Activated T-helper 1 cell treated with anti-CD3 and anti-CD28 coated beads, Interleukin-12 subunit alpha, Interleukin-12 subunit beta, Interleukin-2, Interleukin-4 antibody, amounts not matched to agents 30 ng/mL and 10 ng/mL and 1 ng/mL, durations not matched to agents 14 hours and 24 hours and 36 hours (primary cell): ENCODE measurements around the gene MACO1. TPM values are rescaled to one million over a fixed set of nuclear protein-coding genes. Genes with fewer than 3 reads are reported as not detected.

Experiments
- DNase-seq: peaks from one replicate; pipeline ENCODE4 v3.0.0; 2021; ENCODE audit warnings: low spot score
- H3K27ac Mint-ChIP-seq: one replicate; pipeline ENCODE4 v1.8.0; 2021; ENCODE audit warnings: mild to moderate bottlenecking, mixed read lengths
- H3K27me3 Mint-ChIP-seq: one replicate; pipeline ENCODE4 v1.8.0; 2022; ENCODE audit warnings: mild to moderate bottlenecking, moderate library complexity, mixed read lengths; ENCODE audit not compliant: insufficient read depth
- H3K36me3 Mint-ChIP-seq: one replicate; pipeline ENCODE4 v1.8.0; 2021; ENCODE audit warnings: low read depth, mixed read lengths
- H3K4me1 Mint-ChIP-seq: one replicate; pipeline ENCODE4 v1.8.0; 2021; ENCODE audit warnings: low read depth, mixed read lengths
- H3K4me3 Mint-ChIP-seq: one replicate; pipeline ENCODE4 v1.8.0; 2021; ENCODE audit warnings: mild to moderate bottlenecking, moderate library complexity, mixed read lengths
- H3K9me3 Mint-ChIP-seq: one replicate; pipeline ENCODE4 v1.8.0; 2021; ENCODE audit warnings: mixed read lengths
- intact Hi-C: fragments of 100-400 bp; cut with micrococcal nuclease; formaldehyde crosslinking; loops from one replicate; pipeline ENCODE4 v1.15.1; 2024
- total RNA-seq: library from RNA; stranded (reverse); gene quantifications from 2 replicates; pipeline ENCODE4 v1.2.3, GENCODE V29; 2022

MACO1 gene
- total RNA-seq, 1 donor from 2014 or later: 14.3 TPM

DNA sequence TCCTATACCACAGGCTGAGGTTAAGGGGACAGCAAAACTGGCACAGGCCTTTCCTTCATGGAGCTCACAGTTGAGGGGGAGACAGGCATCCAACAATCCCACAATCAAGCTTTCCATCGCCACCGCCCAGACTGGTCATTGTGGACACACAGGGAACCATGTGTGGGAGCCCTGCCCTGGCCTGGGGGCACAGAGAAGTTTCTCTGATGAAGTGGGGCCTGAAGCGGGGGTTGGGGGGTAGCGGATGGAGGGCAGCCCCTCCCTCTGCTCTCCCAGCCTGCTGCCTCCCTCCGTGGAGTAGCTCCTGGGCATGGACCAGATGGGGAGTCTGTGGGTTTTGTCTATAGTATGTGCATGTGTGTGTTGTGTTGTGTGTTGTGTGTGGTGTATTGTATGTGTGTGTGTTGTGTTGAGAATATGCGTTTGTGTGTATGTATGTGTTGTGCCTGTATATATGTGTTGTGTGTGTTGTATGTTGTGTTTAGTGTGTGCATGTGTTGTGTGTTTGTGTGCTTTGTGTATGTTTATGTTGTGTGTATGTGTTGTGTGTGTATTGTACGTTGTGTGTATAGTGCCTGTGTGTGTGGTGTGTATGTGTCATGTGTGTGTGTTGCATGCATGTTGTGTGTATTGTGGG, 98.3 kb downstream of the MACO1 start:
- peaks cover 9% of the 10 kb centered on the region for H3K27me3 Mint-ChIP-seq
- H3K36me3 Mint-ChIP-seq: no peaks in the 10 kb centered on the region
- H3K4me1 Mint-ChIP-seq: no peaks in the 10 kb centered on the region
- no peak overlapping the region for H3K27ac Mint-ChIP-seq
- H3K9me3 Mint-ChIP-seq: peaks cover 6% of the 10 kb centered on the region
- H3K4me3 Mint-ChIP-seq: no peak overlapping the region
- intact Hi-C loops: no loop called here
- DNase-seq: no peak

- no peak overlapping the region for H3K27ac Mint-ChIP-seq
- no peaks in the 10 kb centered on the region for H3K4me1 Mint-ChIP-seq
- intact Hi-C loops: no loop called here
These were observed 99.0 kb downstream of the MACO1 start for GRCh38 chr1:25529518-25530185.

GRCh38 chr1:25530186-25531081, 99.7 kb downstream of the MACO1 start:
- DNase-seq: no peak
- Mint-ChIP-seq H3K4me3 (no peak overlapping the region), H3K4me1 (no peaks in the 10 kb centered on the region), H3K27ac (no peak overlapping the region), H3K9me3 (peaks cover 2% of the 10 kb centered on the region), H3K27me3 (peaks cover 12% of the 10 kb centered on the region), H3K36me3 (no peaks in the 10 kb centered on the region)
- intact Hi-C loops: no loop called here

More at GRCh38 chr1:25529518-25530185, 99.0 kb downstream of the MACO1 start:
- H3K36me3 Mint-ChIP-seq: no peaks in the 10 kb centered on the region
- H3K27me3 Mint-ChIP-seq: peaks cover 10% of the 10 kb centered on the region
- peaks cover 6% of the 10 kb centered on the region for H3K9me3 Mint-ChIP-seq
- DNase-seq: no peak
- no peak overlapping the region for H3K4me3 Mint-ChIP-seq

DNA sequence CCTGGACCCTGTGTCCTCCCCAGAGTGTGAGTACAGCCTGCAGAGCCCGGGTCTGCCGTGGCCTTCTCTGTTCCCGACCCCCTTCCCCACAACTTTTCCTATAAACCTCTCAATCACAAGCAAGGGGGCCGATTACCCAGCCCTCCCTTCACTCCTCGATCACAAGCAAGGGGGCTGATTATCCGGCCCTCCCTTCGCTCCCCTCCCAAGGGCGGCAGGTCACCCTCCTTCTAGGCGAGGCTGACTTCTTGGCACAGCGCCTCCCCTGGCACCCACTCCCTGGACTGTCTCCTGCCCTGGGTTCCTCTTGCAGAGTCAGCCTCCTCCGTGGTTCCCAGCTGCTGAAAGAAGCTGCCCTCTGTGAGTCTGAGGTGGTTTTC, 100.4 kb downstream of the MACO1 start:
- no peaks in the 10 kb centered on the region for H3K9me3 Mint-ChIP-seq
- intact Hi-C loops: no loop called here
- H3K36me3 Mint-ChIP-seq: no peaks in the 10 kb centered on the region
- H3K27ac Mint-ChIP-seq: no peak overlapping the region
- H3K4me3 Mint-ChIP-seq: no peak overlapping the region
- no peak for DNase-seq
- H3K4me1 Mint-ChIP-seq: no peaks in the 10 kb centered on the region
- peaks cover 16% of the 10 kb centered on the region for H3K27me3 Mint-ChIP-seq

DNA sequence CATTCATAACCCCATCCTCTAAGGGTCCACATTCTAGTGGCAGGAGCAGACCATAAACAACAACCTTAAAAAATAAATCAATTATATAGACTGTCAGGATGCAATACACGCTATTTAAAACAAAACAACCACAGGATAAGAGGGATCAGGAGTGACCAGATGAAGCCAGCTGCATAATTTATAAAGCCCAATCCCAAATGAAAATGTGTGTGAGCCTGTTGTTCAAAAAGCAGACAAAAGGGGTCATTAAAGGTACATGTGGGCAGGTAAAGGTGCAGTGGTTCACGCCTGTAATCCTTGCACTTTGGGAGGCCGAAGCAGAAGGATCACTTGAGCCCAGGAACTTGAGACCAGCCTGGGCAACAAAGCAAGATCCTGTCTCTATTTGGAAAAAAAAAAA, 102.3 kb downstream of the MACO1 start:
- no peak for DNase-seq
- intact Hi-C loops: no loop called here
- peaks cover 24% of the 10 kb centered on the region for H3K27me3 Mint-ChIP-seq
- no peak overlapping the region for H3K4me3 Mint-ChIP-seq
- H3K9me3 Mint-ChIP-seq: no peaks in the 10 kb centered on the region
- H3K4me1 Mint-ChIP-seq: no peaks in the 10 kb centered on the region
- H3K27ac Mint-ChIP-seq: no peak overlapping the region
- no peaks in the 10 kb centered on the region for H3K36me3 Mint-ChIP-seq

GRCh38 chr1:25533775-25534409, 103.2 kb downstream of the MACO1 start:
- H3K27ac Mint-ChIP-seq: no peak overlapping the region
- peaks cover 28% of the 10 kb centered on the region for H3K27me3 Mint-ChIP-seq
- no peak overlapping the region for H3K4me3 Mint-ChIP-seq
- H3K4me1 Mint-ChIP-seq: no peaks in the 10 kb centered on the region
- no peaks in the 10 kb centered on the region for H3K36me3 Mint-ChIP-seq
- DNase-seq: no peak
- intact Hi-C loops: no loop called here
- H3K9me3 Mint-ChIP-seq: no peaks in the 10 kb centered on the region

GRCh38 chr1:25534410-25534788, 103.7 kb downstream of the MACO1 start:
- H3K27me3 Mint-ChIP-seq: peaks cover 28% of the 10 kb centered on the region

DNA sequence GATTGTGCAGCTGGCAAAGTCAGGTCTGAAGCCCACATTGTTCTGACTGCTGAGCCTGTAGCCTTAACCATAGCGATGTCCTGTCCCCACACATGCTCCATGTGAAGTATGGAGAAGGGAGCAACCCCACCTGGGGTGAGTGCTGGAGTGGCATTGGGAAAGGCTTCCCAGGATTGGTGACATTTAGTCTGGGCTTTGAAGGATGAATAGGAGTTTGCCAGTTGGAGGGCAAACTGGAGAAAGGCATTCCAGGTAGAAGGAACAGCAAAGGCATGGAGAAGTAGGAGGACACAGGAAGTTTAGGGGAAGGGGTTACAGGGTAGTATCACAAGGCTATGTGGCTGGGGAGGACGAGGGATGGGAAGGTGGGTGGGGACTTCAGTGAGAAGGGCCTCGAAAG, 105.4 kb downstream of the MACO1 start:
- intact Hi-C loops: no loop called here
- H3K36me3 Mint-ChIP-seq: no peaks in the 10 kb centered on the region
- no peak overlapping the region for H3K4me3 Mint-ChIP-seq
- no peaks in the 10 kb centered on the region for H3K9me3 Mint-ChIP-seq
- H3K4me1 Mint-ChIP-seq: no peaks in the 10 kb centered on the region
- DNase-seq: no peak
- H3K27ac Mint-ChIP-seq: no peak overlapping the region
- H3K27me3 Mint-ChIP-seq: peaks cover 28% of the 10 kb centered on the region

More at GRCh38 chr1:25534410-25534788, 103.7 kb downstream of the MACO1 start:
- no peak overlapping the region for H3K4me3 Mint-ChIP-seq
- no peak overlapping the region for H3K27ac Mint-ChIP-seq
- no peaks in the 10 kb centered on the region for H3K4me1 Mint-ChIP-seq
- no peaks in the 10 kb centered on the region for H3K36me3 Mint-ChIP-seq
- no peak for DNase-seq
- intact Hi-C loops: no loop called here
- no peaks in the 10 kb centered on the region for H3K9me3 Mint-ChIP-seq

DNA sequence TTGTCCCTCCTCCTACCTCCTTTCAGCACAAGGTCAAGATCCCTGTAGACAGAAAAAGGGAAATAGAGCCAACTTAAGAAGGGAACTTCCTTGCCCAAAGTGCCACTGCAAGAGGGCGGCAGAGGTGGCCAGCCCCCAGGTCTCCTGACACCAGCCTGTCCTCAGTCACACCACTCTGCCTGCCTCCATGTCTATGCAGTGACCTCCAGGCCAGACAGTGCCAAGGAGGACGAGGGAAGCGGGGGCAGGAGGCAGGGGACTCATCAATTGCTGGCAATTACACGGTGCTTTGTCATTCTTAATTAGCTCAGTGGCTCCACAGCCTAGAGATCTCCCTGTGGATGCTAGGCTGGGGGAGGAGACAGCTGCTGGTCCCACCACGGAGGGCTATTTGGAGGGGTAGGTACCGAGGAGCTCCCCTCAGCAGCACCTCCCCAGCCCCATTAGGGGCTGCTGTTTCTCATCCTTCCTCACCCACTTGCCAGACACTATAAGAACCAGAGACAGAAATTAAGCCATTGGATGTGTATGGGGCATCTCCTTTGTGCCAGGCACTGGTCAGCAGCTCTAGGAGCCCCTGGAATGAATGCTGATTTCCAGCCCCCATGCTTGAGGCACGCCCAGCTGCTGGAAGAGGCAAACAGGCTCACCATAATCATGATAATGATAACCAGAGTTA, 106.6 kb downstream of the MACO1 start:
- H3K27ac Mint-ChIP-seq: no peak overlapping the region
- H3K4me3 Mint-ChIP-seq: no peak overlapping the region
- H3K27me3 Mint-ChIP-seq: peaks cover 29% of the 10 kb centered on the region
- H3K9me3 Mint-ChIP-seq: no peaks in the 10 kb centered on the region
- intact Hi-C loops: no loop called here
- no peaks in the 10 kb centered on the region for H3K4me1 Mint-ChIP-seq
- H3K36me3 Mint-ChIP-seq: no peaks in the 10 kb centered on the region
- DNase-seq: no peak

DNA sequence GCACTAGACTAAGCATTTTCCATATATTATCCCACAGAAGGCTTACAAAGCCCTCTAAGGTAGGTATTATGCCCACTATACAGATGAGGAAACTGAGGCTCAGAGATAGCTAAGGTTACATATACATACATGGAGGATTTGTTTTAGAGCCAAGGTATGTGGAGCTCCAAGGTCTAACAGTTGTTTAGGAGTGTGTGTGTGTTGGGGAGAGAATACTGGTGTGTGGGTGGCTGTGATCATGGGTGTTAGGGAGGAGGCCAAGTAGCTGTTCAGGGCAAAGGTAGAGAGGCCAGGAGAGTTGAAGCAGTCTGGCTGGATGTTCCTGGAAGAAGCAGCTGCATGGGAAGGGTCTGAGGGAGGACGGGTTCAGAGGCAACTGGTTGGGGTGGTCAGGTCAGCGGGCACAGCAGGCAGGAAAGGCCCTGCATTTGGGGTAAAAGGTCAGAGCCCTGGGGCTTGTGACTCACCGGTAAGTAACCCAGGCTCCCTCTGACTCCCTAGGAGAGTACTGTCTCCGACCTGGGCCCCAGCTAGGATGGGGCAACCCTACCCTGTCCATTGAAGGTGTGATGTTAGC, 107.6 kb downstream of the MACO1 start:
- Mint-ChIP-seq H3K36me3 (no peaks in the 10 kb centered on the region), H3K27me3 (peaks cover 23% of the 10 kb centered on the region), H3K9me3 (no peaks in the 10 kb centered on the region), H3K4me1 (no peaks in the 10 kb centered on the region), H3K27ac (no peak overlapping the region), H3K4me3 (no peak overlapping the region)
- intact Hi-C loops: no loop called here
- DNase-seq: no peak

GRCh38 chr1:25540750-25541342, 110.1 kb downstream of the MACO1 start:
- H3K9me3 Mint-ChIP-seq: no peaks in the 10 kb centered on the region
- peaks cover 2% of the 10 kb centered on the region for H3K36me3 Mint-ChIP-seq
- intact Hi-C loops: no loop called here
- no peak overlapping the region for H3K27ac Mint-ChIP-seq
- H3K4me3 Mint-ChIP-seq: no peak overlapping the region
- no peak for DNase-seq
- H3K27me3 Mint-ChIP-seq: peaks cover 25% of the 10 kb centered on the region
- peaks cover 6% of the 10 kb centered on the region for H3K4me1 Mint-ChIP-seq

- Mint-ChIP-seq H3K4me3 (no peak overlapping the region), H3K27ac (no peak overlapping the region), H3K4me1 (peaks cover 6% of the 10 kb centered on the region), H3K36me3 (peaks cover 2% of the 10 kb centered on the region), H3K27me3 (peaks cover 19% of the 10 kb centered on the region), H3K9me3 (no peaks in the 10 kb centered on the region)
- no peak for DNase-seq
- intact Hi-C loops: no loop called here
These were observed 110.7 kb downstream of the MACO1 start for GRCh38 chr1:25541425-25541824.
